Neural cell (in vitro differentiated cells): Measurements from ENCODE around the gene SPRR2E. TPM values are rescaled to one million over a fixed set of nuclear protein-coding genes. Genes with fewer than 3 reads are reported as not detected.

Source experiments
- H2AFZ ChIP-seq: fragments of 200-600, 300-800 bp; sonication (generic), shearing (Covaris generic); 2 replicates; pipeline ENCODE4 v1.6.0; 2014; ENCODE audit warnings: low read depth, mild to moderate bottlenecking, antibody characterized with exemption, low read length, moderate library complexity
- H3F3A ChIP-seq: fragments of 200-600 bp; shearing (Covaris generic); 2 replicates; pipeline ENCODE4 v1.6.1; 2016; ENCODE audit warnings: mild to moderate bottlenecking, moderate library complexity, mixed read lengths, antibody characterized with exemption, low read length; ENCODE audit not compliant: insufficient read depth, poor library complexity, severe bottlenecking
- H3K27ac ChIP-seq: fragments of 200-600, 300-800 bp; sonication (generic), shearing (Covaris generic); 2 replicates; pipeline ENCODE4 v1.5.1; 2014; ENCODE audit warnings: mild to moderate bottlenecking, low read length, moderate library complexity
- H3K27me3 ChIP-seq: fragments of 300-800, 200-600 bp; sonication (generic), shearing (Covaris generic); 2 replicates; pipeline ENCODE4 v1.6.0; 2014; ENCODE audit warnings: mild to moderate bottlenecking, low read depth, low read length, moderate library complexity; ENCODE audit not compliant: insufficient read depth
- H3K36me3 ChIP-seq: fragments of 300-800, 200-600 bp; sonication (generic), shearing (Covaris generic); 2 replicates; pipeline ENCODE4 v1.5.1; 2014; ENCODE audit warnings: mild to moderate bottlenecking, antibody characterized with exemption, low read length, moderate library complexity; ENCODE audit not compliant: insufficient read depth
- H3K4me2 ChIP-seq: fragments of 300-800, 200-600 bp; sonication (generic), shearing (Covaris generic); 2 replicates; pipeline ENCODE4 v1.6.0; 2014; ENCODE audit warnings: mild to moderate bottlenecking, low read length
- H3K4me3 ChIP-seq: fragments of 300-800, 200-600 bp; sonication (generic), shearing (Covaris generic); 2 replicates; pipeline ENCODE4 v1.5.1; 2014; ENCODE audit warnings: mild to moderate bottlenecking, low read length, moderate library complexity
- H3K79me2 ChIP-seq: fragments of 200-600 bp; shearing (Covaris generic); replicated peaks from 2 replicates; pipeline ENCODE4 v1.6.0; 2014; ENCODE audit warnings: mild to moderate bottlenecking, low read length, moderate library complexity; ENCODE audit not compliant: insufficient read depth
- H3K9ac ChIP-seq: fragments of 300-800, 200-600 bp; sonication (generic), shearing (Covaris generic); 2 replicates; pipeline ENCODE4 v1.6.1; 2016; ENCODE audit warnings: mild to moderate bottlenecking, low read length, mixed read lengths
- H3K9me2 ChIP-seq: fragments of 200-600 bp; shearing (Covaris generic); 2 replicates; pipeline ENCODE4 v1.6.1; 2016; ENCODE audit warnings: mild to moderate bottlenecking, low read length, mixed read lengths; ENCODE audit not compliant: insufficient read depth
- H3K9me3 ChIP-seq: fragments of 200-600, 300-800 bp; sonication (generic), shearing (Covaris generic); 2 replicates; pipeline ENCODE4 v1.6.1; 2016; ENCODE audit warnings: mild to moderate bottlenecking, mixed run types, low read length, moderate library complexity, mixed read lengths
- H4K20me1 ChIP-seq: fragments of 200-600 bp; shearing (Covaris generic); 2 replicates; pipeline ENCODE4 v1.6.1; 2016; ENCODE audit warnings: mild to moderate bottlenecking, mixed run types; ENCODE audit not compliant: insufficient read depth
- CTCF ChIP-seq: fragments of 450-650 bp; IDR thresholded peaks from 2 replicates; pipeline ENCODE4 v1.5.1; 2014; ENCODE audit warnings: antibody characterized with exemption, mild to moderate bottlenecking, moderate library complexity; ENCODE audit not compliant: poor library complexity, severe bottlenecking
- EP300 ChIP-seq: fragments of 450-650 bp; conservative IDR thresholded peaks from 2 replicates; pipeline ENCODE4 v1.6.1; 2014; ENCODE audit warnings: antibody characterized with exemption, mild to moderate bottlenecking, moderate library complexity; ENCODE audit not compliant: poor library complexity, severe bottlenecking
- EZH2 ChIP-seq: fragments of 200-600, 300-800 bp; shearing (Covaris generic), sonication (generic); IDR thresholded peaks from 2 replicates; pipeline ENCODE4 v1.6.1; 2014; ENCODE audit warnings: antibody characterized with exemption, low read length, borderline replicate concordance, mild to moderate bottlenecking; ENCODE audit not compliant: insufficient read depth, poor library complexity, severe bottlenecking
- POLR2AphosphoS5 ChIP-seq: IDR thresholded peaks from 2 replicates; pipeline ENCODE4 v1.6.1; 2012
- RAD21 ChIP-seq: fragments of 450-650 bp; conservative IDR thresholded peaks from 2 replicates; pipeline ENCODE4 v1.6.1; 2014; ENCODE audit warnings: antibody characterized with exemption, mild to moderate bottlenecking, moderate library complexity
- REST ChIP-seq: IDR thresholded peaks from 2 replicates; pipeline ENCODE4 v1.6.1; 2012; ENCODE audit warnings: borderline replicate concordance
- polyA plus RNA-seq: library from polyadenylated mRNA; depleted of rRNA; stranded (reverse); fragments of >200 nt; gene quantifications from 2 replicates; pipeline ENCODE4 v1.2.3, GENCODE V29; 2014

SPRR2E gene
- polyA plus RNA-seq, 1 donor from 2014 or later, result not detected

GRCh38 chr1:153099461-153100045 lies 5.2 kb upstream of the SPRR2E start:
- Histone ChIP-seq H3K27me3 (no peaks in the 10 kb centered on the region), H3K9me3 (no peaks in the 10 kb centered on the region), H3K9me2 (no peaks in the 10 kb centered on the region), H2AFZ (no peak overlapping the region), H4K20me1 (no peaks in the 10 kb centered on the region), H3K36me3 (no peaks in the 10 kb centered on the region), H3K4me3 (no peak overlapping the region), H3K4me2 (no peak overlapping the region), H3F3A (no peaks in the 10 kb centered on the region), H3K9ac (no peak overlapping the region), H3K27ac (no peak overlapping the region), H3K79me2 (no peaks in the 10 kb centered on the region)
- TF ChIP-seq CTCF, result no peak
- no peak for TF ChIP-seq RAD21
- TF ChIP-seq EZH2, result no peak
- no peak for TF ChIP-seq REST

GRCh38 chr1:153095764-153096163 lies 1.4 kb upstream of the SPRR2E start:
- no peaks in the 10 kb centered on the region for H3K9me3 ChIP-seq
- H4K20me1 ChIP-seq, result no peaks in the 10 kb centered on the region
- TF ChIP-seq REST (no peak), EP300 (no peak), POLR2AphosphoS5 (no peak), RAD21 (no peak)
- no peak overlapping the region for H3K4me2 ChIP-seq
- H3K9me2 ChIP-seq, result no peaks in the 10 kb centered on the region
- H3K36me3 ChIP-seq, result no peaks in the 10 kb centered on the region
- H3F3A ChIP-seq, result no peaks in the 10 kb centered on the region
- H2AFZ ChIP-seq, result no peak overlapping the region
- H3K27me3 ChIP-seq, result no peaks in the 10 kb centered on the region
- H3K27ac ChIP-seq, result no peak overlapping the region
- no peak overlapping the region for H3K9ac ChIP-seq
- no peak overlapping the region for H3K4me3 ChIP-seq
- H3K79me2 ChIP-seq, result no peaks in the 10 kb centered on the region
